Dedifferentiated amniotic fluid mesenchymal stem cell (primary cell): ENCODE measurements around the gene SEC14L6.

Experiments
- DNase-seq: peaks from one replicate; pipeline ENCODE4 v3.0.0-alpha.2; 2016; ENCODE audit errors: extremely low spot score

The SEC14L6 gene

DNA sequence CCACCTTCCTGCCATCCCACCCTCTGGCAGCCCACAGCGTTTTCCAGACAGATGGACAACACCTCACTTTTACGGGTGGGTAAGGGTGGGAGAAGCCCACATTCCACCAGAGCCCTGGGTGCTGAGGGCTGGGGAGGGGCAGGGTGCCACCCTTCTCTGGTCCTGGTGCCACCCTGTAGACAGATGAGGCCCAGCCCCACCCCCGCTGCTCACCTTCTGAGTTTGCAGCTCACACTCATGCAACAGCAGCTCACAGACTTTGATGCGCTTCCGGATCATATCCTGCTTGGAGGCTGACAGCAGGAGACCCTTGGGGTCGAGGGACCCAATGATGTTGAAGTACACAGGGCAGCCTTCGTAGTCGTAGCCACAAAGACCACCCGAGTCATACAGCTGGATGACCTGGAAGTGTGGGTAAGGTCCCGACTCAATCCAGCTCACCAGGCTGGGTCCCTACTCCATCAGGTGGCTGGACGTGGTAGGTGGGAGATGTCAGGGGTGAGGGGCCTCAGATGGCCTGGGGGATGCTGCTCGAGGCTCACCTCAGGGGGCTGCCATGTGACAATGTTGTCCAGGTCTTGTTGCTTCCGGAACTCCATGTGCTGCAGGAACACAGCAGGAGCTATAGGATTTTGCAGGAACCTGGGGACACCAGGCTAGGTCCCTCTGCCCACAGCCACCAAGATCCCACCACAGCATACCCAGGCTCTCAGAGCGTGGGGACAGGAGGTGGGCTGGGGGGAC lies 51.3 kb downstream of the SEC14L6 start:
- no peak for DNase-seq

DNA sequence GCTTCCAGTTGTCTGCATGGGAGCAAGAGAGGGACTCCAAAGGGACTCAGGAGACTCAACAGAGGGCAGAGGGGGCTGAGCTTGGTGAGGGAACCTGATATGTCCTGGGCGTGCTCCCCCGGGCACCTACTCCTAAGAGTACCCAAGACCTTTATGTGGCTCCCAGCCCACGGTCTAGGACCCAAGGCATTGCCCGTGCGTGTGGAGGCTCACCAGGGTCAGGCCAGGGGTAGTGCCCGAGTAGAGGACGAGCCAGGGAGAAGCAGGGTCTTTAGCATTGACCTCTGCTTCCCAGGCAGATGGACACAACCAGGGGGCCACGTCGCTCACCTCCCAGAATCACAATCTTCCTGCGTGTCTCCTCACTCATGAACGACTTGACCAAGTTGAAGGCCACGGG lies 54.4 kb downstream of the SEC14L6 start:
- no peak for DNase-seq

DNA sequence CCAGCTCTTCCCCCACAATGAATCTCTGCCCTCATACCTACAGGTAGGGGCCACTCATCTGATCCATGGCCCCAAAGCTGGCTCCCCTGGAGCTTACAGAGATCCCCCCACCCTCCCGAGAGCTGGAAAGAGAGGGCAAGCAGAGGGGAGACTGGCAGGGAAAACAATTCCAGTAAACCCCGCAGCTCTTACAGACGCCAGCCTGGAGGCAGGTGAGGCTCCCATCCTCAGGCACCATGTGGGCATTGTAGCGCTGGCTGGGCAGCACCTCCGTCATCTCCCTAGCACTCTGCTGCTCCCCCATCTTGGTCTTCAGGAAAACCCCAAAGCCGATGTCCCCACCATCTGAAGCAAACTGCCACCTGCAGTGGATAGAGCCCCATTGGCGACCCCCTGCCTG lies 55.2 kb downstream of the SEC14L6 start:
- DNase-seq = no peak

DNA sequence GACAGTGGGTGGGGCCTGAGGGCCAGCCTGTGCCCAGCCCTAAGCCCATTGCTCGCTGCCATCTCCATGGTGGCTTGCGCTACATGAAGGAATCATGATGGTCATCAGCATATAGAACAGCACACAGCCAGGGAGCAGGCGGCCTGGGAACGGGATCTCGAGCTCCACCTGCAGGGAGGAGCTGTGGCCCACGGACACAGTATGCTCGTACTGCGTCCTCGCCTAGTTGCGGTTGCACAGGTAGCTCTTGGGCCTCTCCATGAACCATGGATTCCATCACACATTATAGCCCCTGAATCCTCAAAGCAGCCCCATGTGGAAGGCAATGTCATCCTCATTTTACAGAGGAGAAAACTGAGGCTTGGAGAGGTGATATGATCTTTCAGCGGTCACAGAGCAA lies 56.1 kb downstream of the SEC14L6 start:
- DNase-seq = no peak

DNA sequence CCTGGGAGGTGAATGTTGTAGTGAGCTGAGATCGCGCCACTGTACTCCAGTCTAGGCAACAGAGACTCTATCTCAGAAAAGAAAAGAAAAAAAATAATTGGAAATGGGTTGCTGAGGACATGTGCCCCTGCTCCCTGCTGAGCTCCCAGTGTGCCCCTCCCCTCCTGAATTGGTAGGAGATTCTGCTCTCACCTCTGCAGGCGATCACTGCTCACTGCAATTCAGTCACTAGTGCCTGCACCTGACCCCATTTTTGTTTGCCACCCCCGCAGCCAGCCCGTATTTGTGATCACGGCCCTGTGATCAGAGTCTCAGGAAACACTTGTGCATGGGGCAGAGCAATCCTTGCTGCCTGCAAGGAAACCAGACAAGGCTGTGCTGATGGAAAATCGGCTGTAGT lies 58.4 kb downstream of the SEC14L6 start:
- DNase-seq = no peak

DNA sequence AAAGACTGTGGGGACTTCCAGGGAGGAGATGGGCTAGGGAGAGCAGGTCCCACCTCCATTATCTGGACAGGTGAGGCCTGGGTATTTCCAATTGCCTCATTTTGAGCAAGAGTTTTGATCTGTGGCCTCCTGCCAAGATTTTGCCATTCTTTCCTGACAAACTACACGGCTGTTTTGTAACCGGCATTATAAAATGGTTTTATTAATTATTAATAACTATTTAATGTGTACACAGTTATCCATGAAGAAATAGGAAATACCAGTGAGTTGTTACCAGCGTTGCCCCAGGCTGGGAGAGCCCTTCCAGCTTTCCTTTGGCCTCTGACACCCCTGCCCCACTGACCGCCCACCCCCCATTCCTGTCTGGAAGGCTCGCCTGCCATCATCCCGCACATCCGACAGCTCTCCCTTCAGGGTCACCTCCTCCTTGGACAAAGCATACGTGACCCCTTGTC lies 59.9 kb downstream of the SEC14L6 start:
- no peak for DNase-seq

DNA sequence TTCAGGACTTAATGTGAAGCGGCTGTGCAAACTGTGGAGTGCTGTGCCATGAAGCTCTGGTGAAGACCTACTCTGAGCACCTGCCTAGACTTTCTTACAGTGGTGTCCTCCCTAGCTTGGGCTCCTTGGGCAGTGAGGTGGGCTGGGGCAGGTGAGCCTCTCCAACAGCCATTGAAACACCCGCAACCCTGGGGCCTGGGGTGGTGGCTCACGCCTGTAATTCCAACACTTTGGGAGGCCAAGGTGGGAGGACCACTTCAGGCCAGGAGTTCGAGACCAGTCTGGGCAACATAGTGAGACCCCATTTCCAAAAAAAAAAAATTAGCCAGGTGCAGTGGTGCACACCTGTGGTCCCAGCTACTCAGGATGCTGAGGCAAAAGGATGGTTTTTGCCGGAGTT lies 60.4 kb downstream of the SEC14L6 start:
- DNase-seq = no peak

DNA sequence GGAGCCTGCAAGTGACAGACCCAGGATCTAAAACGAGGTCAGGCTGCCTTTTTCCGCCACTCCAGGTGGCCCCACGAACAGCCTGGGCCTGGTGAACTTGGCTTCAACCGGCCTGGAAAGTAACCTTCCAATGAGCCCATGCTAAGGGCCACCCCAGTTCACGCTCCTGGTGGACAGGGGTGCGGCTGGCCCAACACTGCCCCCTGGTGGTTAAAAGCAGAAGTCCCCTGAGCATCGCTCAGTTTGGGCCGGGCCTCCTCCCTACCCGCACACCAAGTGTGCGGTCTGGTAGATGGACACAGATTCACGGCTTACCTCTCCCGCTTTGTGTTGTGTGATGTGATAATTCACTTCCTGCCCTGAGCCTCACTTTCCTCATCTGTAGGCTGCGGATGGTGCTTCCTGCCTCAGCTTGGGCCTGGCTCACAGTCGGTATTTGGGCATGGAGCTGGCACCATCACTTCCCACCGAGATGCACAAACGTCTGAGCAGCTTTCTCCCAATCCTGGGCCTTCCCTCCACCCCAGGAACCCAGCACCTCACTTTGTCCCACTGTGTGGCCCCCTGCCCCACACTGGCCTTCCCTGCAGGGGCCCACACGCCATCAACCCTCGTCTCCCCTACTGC lies 61.1 kb downstream of the SEC14L6 start:
- no peak for DNase-seq

DNA sequence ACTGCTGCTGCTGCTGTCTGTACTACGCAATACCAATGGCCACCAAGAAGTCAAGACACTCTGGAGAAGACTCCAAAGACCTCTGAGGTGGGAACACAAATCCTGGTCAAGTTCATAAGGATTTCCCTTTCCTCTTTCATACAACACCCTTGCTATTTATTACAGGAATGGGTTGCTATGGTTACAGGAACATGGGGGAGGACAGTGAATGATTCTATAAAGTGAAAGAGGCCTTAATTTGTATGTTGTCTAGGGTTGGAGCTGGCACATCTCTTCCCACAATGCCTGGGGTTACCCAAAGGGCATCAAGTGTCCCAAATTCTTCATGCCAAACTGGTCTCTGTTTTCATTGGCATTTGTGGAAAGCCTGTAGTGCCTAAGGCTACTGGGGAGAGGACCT lies 63.4 kb downstream of the SEC14L6 start:
- DNase-seq = no peak

DNA sequence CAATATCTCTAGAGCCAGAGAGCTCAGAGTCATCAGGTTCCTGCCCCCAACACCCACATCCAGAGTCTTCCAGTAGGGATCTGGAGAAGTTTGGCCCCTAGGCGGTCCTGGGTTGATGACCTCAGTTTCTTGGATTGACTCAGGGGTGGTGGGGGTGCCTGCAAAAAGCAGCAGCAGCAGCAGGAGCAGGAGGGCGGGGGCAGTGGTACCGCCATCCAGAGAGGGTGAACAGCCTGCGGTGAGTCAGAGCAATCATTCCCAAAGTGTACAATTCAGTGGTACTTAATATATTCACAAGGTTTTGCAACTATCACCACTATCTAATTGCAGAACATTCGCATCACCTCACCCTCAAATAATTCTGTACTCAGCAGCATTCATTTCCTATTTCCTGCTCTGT lies 64.8 kb downstream of the SEC14L6 start:
- DNase-seq = no peak

DNA sequence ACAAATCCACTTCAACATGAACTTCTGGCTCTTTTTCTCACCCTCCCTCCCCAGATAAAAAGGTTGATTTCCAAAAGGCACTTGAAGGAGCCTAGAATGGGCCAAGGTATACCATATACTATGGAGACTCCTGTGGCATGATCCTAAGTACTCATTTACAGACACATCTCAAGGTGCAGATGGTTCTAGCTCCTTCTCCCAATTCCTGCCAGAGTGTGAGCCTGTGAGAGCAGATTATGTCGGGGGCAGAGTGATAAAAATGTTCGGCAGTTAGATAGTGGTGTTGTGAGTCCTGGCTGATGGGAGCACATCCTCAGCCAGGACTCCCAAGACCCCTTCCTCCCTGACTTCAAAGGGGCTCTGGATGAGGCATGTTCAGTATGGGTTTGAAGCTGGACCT lies 66.6 kb downstream of the SEC14L6 start:
- no peak for DNase-seq

DNA sequence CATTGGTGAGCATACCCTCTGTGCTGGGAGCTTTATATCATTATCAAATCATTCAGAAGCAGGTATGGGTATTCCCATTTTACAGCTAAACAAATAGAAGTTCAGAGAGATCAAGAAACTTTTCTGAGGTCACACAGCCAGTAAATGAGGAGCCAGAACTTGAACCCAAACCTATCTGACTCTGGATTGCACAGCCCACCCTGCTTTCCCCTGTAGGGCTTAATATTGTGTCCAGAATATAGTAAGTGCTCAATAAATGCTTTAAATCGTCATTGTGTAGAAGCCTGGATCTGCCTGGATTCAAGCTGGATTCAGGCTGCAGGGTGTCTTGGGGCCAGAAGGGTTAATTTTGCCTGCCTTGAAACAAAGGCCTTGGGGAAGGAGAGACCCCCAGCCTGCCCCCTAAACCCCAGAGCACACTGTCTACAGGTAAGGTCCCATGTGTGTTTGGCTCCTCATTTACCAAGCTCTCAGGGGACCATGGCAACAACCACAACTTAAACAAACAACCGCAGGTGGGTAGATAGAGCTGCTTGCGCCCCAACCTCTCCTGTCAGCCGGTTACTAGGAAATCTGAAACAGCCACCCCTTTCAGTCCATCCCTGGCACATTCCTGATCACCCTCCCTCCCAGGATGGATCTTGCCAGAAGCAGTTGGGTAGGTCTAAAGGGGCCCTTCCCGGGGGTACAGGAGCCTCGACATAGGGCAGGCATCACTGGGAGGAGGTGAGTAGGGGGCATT lies 71.7 kb downstream of the SEC14L6 start:
- DNase-seq = no peak

DNA sequence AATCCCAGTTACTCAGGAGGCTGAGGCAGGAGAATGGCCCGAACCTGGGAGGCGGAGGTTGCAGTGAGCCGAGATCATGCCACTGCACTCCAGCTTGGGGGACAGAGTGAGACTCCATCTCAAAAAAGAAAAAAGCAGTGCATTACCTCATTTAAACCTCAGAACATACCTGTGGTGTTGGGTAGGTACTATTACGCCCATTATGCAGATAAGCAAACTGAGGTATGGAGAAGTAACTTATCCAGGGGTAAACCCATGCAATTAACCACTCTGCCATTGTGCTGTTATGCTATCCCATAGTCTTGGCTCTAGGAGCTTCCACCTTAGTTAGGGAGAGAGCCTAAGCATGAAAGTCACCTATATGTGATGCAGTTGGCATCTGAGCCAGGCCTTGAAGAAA lies 72.4 kb downstream of the SEC14L6 start:
- DNase-seq = no peak

DNA sequence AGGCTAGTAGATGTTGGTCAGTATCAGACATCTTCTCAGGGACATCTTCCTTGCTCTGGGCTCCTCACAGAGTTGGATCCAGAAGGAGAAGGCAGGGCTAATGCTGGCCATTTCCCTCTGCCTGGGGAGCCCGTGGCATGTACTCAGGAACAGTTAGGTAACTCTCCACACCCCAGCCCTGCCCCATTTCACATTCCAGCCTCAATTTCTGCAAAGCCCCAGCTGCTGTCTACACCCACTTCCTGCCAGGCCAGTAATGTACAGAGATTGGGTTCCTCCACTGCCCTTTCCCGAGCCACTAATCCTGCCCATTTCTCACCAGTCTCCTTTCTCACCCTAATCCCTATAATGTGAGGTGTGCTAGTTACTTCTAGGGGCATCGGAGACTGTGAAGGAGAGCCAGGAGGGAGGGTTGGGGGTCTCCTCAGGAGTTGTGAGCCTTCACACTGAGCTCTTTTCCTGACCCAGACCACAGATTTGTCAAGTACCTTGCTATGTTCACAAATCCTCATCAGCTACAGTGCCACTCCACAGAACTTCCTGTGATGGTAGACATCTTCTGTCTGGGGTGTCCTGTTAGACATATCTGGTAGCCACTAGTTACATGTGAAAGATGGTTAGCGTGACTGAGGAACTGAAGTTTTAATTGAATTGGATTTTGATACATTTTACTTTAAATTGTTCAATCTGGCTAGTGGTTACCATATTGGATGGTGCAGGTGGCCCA lies 73.4 kb downstream of the SEC14L6 start:
- no peak for DNase-seq
